Vagina (tissue), 2 donors: ENCODE data around the gene CAVIN4.

ENCODE experiments used
- POLR2A ChIP-seq, 2 donors: fragments of 450-650 bp; IDR thresholded peaks; one replicate each; pipeline ENCODE4 v1.6.1; 2017; ENCODE audit warnings: antibody characterized with exemption in 2 of 2, mild to moderate bottlenecking in 2 of 2, moderate library complexity in 2 of 2
- TF ChIP-seq, protein P1 (sequence below), 3 experiments: fragments of 450-650 bp in 2 of 3; fragments of 200-600 bp in 1 of 3; sonication (generic) in 1 of 3; IDR thresholded peaks; one replicate each; pipeline ENCODE4 v1.5.1; 2017 to 2019; ENCODE audit warnings: antibody characterized with exemption in 3 of 3, mild to moderate bottlenecking in 2 of 3, moderate library complexity in 2 of 3

DNA sequence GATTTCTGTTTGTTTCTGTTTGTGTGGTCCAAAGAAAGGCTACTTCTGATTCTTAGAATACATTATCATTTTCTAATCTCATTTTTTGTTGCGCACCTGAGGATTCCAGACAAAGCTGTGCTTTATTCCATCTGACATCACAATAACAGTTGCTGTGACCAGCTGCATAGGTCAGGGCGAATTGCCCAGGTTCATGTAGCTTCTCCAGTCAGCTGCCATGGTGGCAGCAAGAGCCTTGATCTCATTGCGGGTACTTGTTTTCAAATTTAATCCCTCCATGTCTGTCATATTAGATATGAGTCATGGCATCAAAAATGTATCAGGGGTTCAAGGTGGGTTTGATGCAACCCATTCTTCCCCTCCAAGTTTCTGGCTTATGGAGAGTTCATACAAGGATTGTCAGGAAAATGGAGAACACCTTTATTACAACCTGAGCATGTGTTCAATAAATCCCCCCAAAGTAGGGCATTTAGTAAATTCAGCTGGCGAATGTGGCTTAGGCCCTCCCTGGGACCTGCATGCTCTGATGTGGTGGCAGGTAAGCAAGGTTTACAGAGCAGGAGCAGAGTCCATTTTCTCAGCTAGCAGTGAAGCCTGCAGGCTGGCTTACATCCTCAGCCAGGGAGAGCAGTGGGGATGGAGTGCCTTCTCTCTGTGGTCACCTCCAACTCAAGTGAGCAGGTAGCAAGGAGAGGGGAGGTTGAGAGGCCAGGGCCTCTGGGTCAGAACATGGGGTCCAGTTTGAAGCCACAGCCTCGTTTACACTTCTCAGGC, 13.9 kb downstream of the CAVIN4 start:
- TF ChIP-seq, protein P1, sequence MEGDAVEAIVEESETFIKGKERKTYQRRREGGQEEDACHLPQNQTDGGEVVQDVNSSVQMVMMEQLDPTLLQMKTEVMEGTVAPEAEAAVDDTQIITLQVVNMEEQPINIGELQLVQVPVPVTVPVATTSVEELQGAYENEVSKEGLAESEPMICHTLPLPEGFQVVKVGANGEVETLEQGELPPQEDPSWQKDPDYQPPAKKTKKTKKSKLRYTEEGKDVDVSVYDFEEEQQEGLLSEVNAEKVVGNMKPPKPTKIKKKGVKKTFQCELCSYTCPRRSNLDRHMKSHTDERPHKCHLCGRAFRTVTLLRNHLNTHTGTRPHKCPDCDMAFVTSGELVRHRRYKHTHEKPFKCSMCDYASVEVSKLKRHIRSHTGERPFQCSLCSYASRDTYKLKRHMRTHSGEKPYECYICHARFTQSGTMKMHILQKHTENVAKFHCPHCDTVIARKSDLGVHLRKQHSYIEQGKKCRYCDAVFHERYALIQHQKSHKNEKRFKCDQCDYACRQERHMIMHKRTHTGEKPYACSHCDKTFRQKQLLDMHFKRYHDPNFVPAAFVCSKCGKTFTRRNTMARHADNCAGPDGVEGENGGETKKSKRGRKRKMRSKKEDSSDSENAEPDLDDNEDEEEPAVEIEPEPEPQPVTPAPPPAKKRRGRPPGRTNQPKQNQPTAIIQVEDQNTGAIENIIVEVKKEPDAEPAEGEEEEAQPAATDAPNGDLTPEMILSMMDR (IDR thresholded peaks at IDR 0.05) = no peak
- TF ChIP-seq POLR2A (IDR thresholded peaks at IDR 0.05) = no peak
